Choroid plexus epithelial cell (primary cell): ENCODE data around the gene CCER1.
A peak's percentile ranks its signal among the peaks of the same experiment; 100 is the strongest.

Source experiments
- DNase-seq: peaks from one replicate; pipeline ENCODE4 v3.0.0-alpha.2; 2010; ENCODE audit warnings: low read depth
- H3K4me3 ChIP-seq: 2 replicates; pipeline ENCODE4 v1.5.1; 2011; ENCODE audit warnings: low read depth, mild to moderate bottlenecking, control low read depth, low read length, moderate library complexity
- TF ChIP-seq, protein P1 (sequence below): conservative IDR thresholded peaks from 2 replicates; pipeline ENCODE4 v1.5.1; 2011; ENCODE audit warnings: low read depth, mild to moderate bottlenecking, control low read depth, inconsistent platforms, low read length, moderate library complexity

CCER1 gene

DNA sequence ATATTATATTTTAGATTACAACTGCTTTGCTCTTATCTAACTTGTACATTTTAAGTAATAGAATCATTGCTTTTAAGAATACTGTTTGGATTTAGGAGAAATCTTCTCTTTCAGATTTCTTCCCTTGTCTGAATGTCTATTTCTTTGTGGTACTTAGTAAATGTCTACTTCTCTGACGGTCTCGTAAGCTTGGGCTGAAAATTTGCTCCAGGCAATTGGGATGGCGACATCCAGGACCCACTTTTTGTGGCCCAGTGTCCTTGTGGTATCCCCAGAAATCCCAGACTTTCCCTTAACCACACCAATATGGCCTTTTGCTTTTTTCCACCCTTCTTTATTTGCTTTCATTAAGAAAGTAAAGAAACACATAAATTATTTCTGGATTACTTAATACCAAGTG lies 24.0 kb upstream of the CCER1 start:
- TF ChIP-seq, protein P1, sequence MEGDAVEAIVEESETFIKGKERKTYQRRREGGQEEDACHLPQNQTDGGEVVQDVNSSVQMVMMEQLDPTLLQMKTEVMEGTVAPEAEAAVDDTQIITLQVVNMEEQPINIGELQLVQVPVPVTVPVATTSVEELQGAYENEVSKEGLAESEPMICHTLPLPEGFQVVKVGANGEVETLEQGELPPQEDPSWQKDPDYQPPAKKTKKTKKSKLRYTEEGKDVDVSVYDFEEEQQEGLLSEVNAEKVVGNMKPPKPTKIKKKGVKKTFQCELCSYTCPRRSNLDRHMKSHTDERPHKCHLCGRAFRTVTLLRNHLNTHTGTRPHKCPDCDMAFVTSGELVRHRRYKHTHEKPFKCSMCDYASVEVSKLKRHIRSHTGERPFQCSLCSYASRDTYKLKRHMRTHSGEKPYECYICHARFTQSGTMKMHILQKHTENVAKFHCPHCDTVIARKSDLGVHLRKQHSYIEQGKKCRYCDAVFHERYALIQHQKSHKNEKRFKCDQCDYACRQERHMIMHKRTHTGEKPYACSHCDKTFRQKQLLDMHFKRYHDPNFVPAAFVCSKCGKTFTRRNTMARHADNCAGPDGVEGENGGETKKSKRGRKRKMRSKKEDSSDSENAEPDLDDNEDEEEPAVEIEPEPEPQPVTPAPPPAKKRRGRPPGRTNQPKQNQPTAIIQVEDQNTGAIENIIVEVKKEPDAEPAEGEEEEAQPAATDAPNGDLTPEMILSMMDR = no peak
- H3K4me3 ChIP-seq = no peak overlapping the region
- no peak for DNase-seq

DNA sequence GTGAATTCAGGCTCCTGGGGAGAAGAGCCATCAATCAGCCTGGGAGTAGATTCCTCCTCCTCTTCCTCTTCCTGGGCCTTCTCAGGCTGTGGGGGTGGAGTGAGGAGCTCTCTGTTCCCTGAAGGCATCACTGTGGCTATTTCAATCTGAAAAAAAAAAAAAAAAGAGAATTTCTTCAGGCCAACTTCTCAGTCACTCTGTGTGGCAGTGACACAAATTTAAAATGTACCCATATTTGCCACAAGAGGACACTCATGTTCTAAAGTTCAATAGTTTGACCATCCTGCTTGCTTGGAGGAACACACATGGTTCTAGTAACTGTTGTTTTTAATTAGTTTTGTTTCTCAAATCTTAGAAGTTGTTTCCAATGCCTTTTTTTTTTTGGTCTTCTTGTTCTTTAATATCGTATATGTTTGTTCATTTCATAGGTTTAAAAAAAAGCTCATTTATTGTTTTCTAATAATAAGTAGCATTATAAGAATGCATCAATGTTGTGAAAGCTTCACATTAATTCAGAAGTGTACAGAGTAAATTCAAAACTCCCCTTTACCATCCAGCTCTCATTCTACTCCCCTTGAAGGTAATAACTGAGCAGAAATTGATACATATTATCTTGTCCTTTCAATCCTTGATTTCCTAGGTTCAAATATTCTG lies 23.3 kb upstream of the CCER1 start:
- DNase-seq = peak; percentile 87
- TF ChIP-seq, protein P1 = peak; percentile 77
- H3K4me3 ChIP-seq = no peak overlapping the region

GRCh38 chr12:90977224-90977623 lies 22.2 kb upstream of the CCER1 start:
- DNase-seq = peak; percentile 62
- no peak overlapping the region for H3K4me3 ChIP-seq
- TF ChIP-seq, protein P1 = no peak

DNA sequence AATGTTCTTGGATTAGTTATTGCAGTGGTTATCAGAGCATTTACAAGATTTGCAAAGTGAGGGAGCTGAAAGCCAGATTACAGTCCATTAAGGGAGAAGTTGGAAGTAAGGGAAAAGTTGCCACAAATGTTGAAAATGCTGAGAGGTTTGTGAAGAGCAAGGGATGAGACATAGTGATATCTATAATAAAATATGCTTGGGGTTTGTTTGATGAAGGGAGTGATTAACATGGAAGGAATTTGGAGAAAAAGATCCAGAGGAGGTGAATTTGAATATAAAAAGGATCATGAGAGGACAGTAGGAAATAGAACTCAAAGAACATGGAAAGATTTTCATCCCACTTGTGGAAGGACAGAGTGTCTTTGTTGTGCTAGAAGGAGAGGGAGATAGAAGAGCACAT lies 19.3 kb upstream of the CCER1 start:
- TF ChIP-seq, protein P1 = no peak
- no peak overlapping the region for H3K4me3 ChIP-seq
- DNase-seq = peak; percentile 45

GRCh38 chr12:90972226-90972625 lies 17.2 kb upstream of the CCER1 start:
- no peak overlapping the region for H3K4me3 ChIP-seq
- no peak for DNase-seq
- TF ChIP-seq, protein P1 = no peak

- no peak overlapping the region for H3K4me3 ChIP-seq
- TF ChIP-seq, protein P1 = no peak
- DNase-seq = no peak
These were observed 15.9 kb upstream of the CCER1 start for GRCh38 chr12:90970911-90971310.

GRCh38 chr12:90970471-90970870 lies 15.5 kb upstream of the CCER1 start:
- TF ChIP-seq, protein P1 = no peak
- DNase-seq = no peak
- H3K4me3 ChIP-seq = no peak overlapping the region
